ENCODE measurements around the gene EEF2.

DNA sequence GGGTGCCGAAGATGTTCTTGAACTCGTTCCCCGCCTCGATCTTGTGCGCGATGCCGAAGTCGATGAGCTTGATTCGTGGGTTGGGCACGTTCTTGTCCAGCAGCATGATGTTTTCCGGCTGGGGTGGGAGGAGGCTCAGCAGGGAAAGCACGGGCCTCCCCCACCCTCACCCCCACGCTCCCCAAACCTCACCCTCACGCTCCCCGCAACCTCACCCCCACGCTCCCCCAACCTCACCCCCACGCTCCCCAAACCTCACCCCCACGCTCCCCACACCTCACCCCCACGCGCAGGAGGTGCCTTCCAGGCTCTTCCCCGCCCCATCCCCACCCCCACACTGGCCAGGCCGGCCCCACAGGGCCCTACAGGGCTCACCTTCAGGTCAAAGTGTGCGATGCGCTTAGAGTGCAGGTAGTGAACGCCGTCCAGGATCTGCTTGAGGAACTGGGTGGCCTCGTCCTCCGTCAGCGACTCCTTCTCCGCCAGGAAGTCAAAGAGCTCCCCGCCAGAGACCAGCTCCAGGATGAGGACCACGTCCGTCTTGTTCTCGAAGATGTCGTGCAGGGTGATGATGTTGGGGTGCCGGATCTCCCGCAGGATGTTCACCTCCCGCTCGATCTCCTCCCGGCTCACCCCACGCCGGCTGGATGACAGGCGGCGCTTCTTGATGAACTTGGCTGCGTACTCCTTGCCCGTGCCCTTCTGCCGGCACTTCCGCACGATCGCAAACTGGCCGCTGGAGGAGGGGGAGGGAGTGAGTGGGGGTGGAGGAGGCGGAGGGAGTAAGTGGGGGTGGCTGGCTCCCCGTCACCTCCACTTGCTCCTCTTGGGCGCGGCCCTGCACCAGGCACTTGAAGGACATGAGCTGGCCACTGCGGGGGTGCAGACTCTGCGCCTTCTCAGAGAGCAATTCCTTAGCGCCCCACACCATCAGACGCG lies 20.7 kb downstream of the EEF2 start:
- TF ChIP-seq, protein P1, sequence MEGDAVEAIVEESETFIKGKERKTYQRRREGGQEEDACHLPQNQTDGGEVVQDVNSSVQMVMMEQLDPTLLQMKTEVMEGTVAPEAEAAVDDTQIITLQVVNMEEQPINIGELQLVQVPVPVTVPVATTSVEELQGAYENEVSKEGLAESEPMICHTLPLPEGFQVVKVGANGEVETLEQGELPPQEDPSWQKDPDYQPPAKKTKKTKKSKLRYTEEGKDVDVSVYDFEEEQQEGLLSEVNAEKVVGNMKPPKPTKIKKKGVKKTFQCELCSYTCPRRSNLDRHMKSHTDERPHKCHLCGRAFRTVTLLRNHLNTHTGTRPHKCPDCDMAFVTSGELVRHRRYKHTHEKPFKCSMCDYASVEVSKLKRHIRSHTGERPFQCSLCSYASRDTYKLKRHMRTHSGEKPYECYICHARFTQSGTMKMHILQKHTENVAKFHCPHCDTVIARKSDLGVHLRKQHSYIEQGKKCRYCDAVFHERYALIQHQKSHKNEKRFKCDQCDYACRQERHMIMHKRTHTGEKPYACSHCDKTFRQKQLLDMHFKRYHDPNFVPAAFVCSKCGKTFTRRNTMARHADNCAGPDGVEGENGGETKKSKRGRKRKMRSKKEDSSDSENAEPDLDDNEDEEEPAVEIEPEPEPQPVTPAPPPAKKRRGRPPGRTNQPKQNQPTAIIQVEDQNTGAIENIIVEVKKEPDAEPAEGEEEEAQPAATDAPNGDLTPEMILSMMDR (conservative IDR thresholded peaks at IDR 0.05; ENCODE audit: low read depth, low read length) = no peak
- TF ChIP-seq EZH2 (IDR thresholded peaks at IDR 0.05; ENCODE audit: low read length, unreplicated experiment) (no peak), EZH2phosphoT487 (IDR thresholded peaks at IDR 0.05; ENCODE audit: borderline replicate concordance, low read length) (no peak)

Data from PC-3 (cell line).